Measurements from ENCODE around the gene APCDD1. TPM values are rescaled to one million over a fixed set of nuclear protein-coding genes. Genes with fewer than 3 reads are reported as not detected.

Gene APCDD1
- total RNA-seq = 0.18 TPM in 1 of 2 replicates, not detected in the other

DNA sequence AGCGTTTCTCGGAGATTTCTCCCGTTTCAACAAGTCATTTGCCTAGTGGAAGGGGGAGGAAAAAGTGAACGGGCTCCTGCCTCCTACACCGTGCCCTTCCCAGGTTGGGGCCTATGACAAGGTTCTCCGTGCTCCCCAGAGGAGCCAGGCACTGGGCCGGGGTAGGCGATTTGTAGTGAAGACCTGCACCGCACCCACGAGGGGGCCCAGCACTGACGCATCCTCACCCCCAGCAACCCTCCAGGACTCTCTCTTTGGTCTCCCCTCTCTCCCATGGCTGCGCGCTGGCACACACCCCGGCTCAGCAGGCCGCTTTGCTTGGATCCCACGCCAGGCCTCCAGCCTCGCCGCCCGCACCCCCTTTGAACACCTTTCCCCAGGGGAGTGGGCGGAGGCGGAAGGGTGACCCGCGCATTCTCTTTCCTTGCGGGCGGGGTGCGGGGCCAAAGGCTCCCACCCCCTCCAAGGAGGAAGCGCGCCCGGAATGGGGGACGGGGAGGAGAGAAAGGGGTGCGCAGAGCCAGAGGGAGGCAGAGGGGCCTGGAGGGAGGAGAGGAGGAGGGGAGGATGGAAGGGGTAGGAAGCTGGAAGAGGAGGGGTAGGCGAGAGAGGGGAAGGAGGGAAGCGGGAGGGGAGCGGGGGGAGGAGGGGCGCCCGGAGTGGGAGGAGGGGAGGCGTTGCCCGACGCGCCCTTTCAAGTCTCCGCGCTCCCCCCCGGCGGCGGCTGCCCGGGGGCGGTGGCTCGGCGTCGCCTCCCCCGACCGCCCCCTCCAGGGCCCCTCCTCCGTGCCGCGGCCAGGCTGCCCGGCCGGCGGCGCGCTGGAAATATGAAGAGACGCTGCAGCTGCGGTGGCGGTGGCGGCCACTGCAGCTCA lies at the start of gene APCDD1:
Gene APCDD1, plus strand, starts transcription at position 830 of the 875 bp plus-strand sequence. CDS start 347 bp downstream, outside the sequence.

DNA sequence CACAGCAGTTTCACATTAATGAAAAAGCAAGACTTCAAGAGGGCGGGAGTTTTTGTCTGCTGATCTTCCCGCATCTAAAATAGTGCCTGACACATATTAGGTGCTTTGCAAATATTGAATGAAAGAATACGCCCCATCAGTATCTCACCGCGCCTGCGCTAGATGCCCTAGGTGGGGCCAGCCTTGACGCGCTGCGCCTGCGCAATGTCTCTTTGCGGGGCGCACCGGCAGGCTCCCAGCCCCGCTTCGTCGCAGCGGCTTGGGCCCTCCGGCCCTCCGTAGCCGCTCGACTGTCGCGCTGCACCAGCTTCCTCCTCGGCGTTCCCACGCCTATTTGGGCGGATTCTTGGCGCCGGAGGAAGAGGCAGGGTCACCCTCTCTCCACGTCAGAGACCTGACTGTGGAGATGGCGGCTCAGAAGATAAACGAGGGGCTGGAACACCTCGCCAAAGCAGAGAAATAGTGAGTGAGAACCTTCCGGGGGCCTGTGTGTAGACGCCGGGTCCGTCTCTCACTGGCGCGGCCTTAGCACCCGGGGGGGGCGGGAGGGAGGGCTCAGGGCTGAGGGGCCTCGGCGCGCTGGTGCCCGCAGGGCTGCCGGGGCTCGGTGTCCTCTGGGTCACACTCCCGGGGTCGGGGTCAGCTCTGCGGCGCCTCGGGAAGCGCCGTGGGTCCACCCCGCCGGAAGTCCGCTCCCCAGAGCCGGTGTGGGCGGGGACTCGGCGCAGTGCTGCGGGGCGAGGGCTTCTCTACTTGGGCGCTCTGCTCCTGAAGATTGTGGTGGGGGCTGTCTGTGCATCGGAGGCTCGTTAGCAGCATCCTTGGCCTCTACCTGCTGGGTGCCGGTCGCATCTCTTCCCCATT lies 71.5 kb downstream of the APCDD1 start, which contains the start of gene NAPG:
Gene NAPG, plus strand, starts transcription at position 331 of the 864 bp plus-strand sequence. Its CDS starts 76 bp downstream, at position 407.

Other genes starting within 250 kb of the APCDD1 start
- 22.2 and 22.7 TPM in 2 replicates for gene NAPG, start 71.4 kb downstream of the APCDD1 start, total RNA-seq